ENCODE data around the gene MESP2. TPM values are rescaled to one million over a fixed set of nuclear protein-coding genes. Genes with fewer than 3 reads are reported as not detected.

The MESP2 gene
- polyA plus RNA-seq, 3 donors, result 0.67 TPM; not detected in 2

DNA sequence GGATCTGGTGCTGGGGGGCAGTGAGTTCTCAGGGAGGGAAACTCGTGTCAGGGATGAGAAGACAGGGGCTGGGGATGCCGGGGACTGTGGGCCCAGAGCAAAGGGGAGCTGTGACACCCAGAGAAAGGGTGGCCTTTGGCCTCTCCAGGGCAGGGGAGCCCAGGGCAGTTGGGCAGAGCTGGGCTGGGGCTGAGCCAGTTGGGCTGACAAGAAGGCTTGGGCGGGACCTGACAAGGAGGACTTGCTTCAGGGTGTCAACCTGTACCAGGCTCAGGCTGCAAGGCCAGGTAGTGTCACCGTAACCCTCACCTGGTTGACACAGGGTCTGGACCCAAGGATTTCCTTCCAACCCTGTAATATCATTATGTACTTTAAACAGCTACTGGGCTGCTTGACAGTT, 51.7 kb downstream of the MESP2 start:
- Histone ChIP-seq H3K9me3 (replicated peaks in 1 of 2; ENCODE audit: control insufficient read depth in 1 of 2, insufficient read depth in 1 of 2, low read length in 2 of 2) (no peaks in the 10 kb centered on the region), H3K79me2 (ENCODE audit: insufficient read depth, low read length) (no peaks in the 10 kb centered on the region), H4K20me1 (ENCODE audit: insufficient read depth, low read length) (no peaks in the 10 kb centered on the region), H3K27me3 (ENCODE audit: control insufficient read depth in 2 of 2, insufficient read depth in 2 of 2, low read length in 2 of 2) (no peaks in the 10 kb centered on the region), H3K36me3 (replicated peaks in 1 of 2; ENCODE audit: control insufficient read depth in 1 of 2, insufficient read depth in 2 of 2, low read length in 2 of 2) (peaks cover 8 to 19% of the 10 kb centered on the region in 2 donors), H2AFZ (ENCODE audit: insufficient read depth, low read depth, low read length, poor library complexity, severe bottlenecking) (no peak overlapping the region), H3K4me2 (replicated peaks; ENCODE audit: extremely low read depth, low read length, poor library complexity, severe bottlenecking) (no peak overlapping the region), H3K27ac (ENCODE audit: low read depth in 1 of 2, low read length in 2 of 2) (peak overlapping the region; percentile 11 to 68), H3K4me3 (replicated peaks in 1 of 3; ENCODE audit: low read depth in 2 of 3, low read length in 3 of 3) (no peak overlapping the region), H3K9ac (ENCODE audit: insufficient read depth, low read length, poor library complexity, severe bottlenecking) (no peak overlapping the region), H3K4me1 (ENCODE audit: control insufficient read depth in 1 of 2, insufficient read depth in 2 of 2, low read length in 2 of 2) (peaks cover 68 to 78% of the 10 kb centered on the region in 2 donors)
- TF ChIP-seq, protein P1, sequence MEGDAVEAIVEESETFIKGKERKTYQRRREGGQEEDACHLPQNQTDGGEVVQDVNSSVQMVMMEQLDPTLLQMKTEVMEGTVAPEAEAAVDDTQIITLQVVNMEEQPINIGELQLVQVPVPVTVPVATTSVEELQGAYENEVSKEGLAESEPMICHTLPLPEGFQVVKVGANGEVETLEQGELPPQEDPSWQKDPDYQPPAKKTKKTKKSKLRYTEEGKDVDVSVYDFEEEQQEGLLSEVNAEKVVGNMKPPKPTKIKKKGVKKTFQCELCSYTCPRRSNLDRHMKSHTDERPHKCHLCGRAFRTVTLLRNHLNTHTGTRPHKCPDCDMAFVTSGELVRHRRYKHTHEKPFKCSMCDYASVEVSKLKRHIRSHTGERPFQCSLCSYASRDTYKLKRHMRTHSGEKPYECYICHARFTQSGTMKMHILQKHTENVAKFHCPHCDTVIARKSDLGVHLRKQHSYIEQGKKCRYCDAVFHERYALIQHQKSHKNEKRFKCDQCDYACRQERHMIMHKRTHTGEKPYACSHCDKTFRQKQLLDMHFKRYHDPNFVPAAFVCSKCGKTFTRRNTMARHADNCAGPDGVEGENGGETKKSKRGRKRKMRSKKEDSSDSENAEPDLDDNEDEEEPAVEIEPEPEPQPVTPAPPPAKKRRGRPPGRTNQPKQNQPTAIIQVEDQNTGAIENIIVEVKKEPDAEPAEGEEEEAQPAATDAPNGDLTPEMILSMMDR (IDR thresholded peaks at IDR 0.05), result no peak
- H3K27ac Mint-ChIP-seq, result peak overlapping the region; percentile 46 to 100 (median 99)
- H3K9me3 Mint-ChIP-seq, result peaks cover 0 to 2% (median 0%) of the 10 kb centered on the region in 7 donors
- peaks cover 74% of the 10 kb centered on the region for H3K4me1 Mint-ChIP-seq
- 97% methylated on average over 3 of the region's 4 CpGs for WGBS (ENCODE audit: insufficient coverage)
- no peak overlapping the region for H3K4me3 Mint-ChIP-seq
- intact Hi-C loops (cut with micrococcal nuclease), result no loop called here
- H3K36me3 Mint-ChIP-seq, result peaks cover 28 to 49% of the 10 kb centered on the region in 2 donors
- no peak for DNase-seq
- H3K27me3 Mint-ChIP-seq (ENCODE audit: low read depth in 3 of 3), result peaks cover 1 to 5% (median 4%) of the 10 kb centered on the region in 3 donors

Other genes with a start within 250 kb of the MESP2 start
- not detected for gene TICRR, start 200.9 kb upstream of the MESP2 start, polyA plus RNA-seq
- gene KIF7, start 120.9 kb upstream of the MESP2 start, polyA plus RNA-seq, result not detected
- under 1 TPM in 1 of 3 donors, not detected in 2; 0.12 TPM for gene PLIN1, start 97.0 kb upstream of the MESP2 start, polyA plus RNA-seq
- under 1 TPM; 0.72 to 0.84 (median 0.75) TPM for gene PEX11A, start 85.6 kb upstream of the MESP2 start, polyA plus RNA-seq
- gene WDR93, start 85.5 kb upstream of the MESP2 start, polyA plus RNA-seq, result not detected
- gene MESP1, start 25.1 kb upstream of the MESP2 start, polyA plus RNA-seq, result 1 to 10 TPM in 1 of 3 donors, under 1 TPM in 2; 0.04 to 1.2 (median 0.06) TPM
- gene ANPEP, start 38.5 kb downstream of the MESP2 start, polyA plus RNA-seq, result 100 to 1,000 TPM in 2 of 3 donors, 10 to 100 TPM in 1; 58.4 to 364 (median 108) TPM
- 10 to 100 TPM; 30.8 to 41.2 (median 32.4) TPM for gene AP3S2, start 117.7 kb downstream of the MESP2 start, polyA plus RNA-seq
- gene ARPIN, start 136.6 kb downstream of the MESP2 start, polyA plus RNA-seq, result 10 to 100 TPM in 2 of 3 donors, 1 to 10 TPM in 1; 9.7 to 19.3 (median 14.0) TPM
- gene ZNF710, start 225.0 kb downstream of the MESP2 start, polyA plus RNA-seq, result 10 to 100 TPM in 1 of 3 donors, 1 to 10 TPM in 2; 3.4 to 45.6 (median 4.8) TPM